Posterior vena cava (tissue), 2 donors: ENCODE results near the gene TMEM120B. TPM values are rescaled to one million over a fixed set of nuclear protein-coding genes. Genes with fewer than 3 reads are reported as not detected.

Experiments used
- DNase-seq: peaks from one replicate; pipeline ENCODE4 v3.0.0-alpha.2; 2020; ENCODE audit warnings: low spot score
- intact Hi-C, 2 donors: fragments of 100-400 bp; cut with DNase I; formaldehyde crosslinking; loops; one replicate each; pipeline versions ENCODE4 v1.14.1 to v1.14.2; 2022 to 2023
- total RNA-seq, 2 donors: library from RNA; stranded (reverse); fragmentation: NEBNext Ultra II Directional; extraction: Animal tissue kit (Norgen Biotek cat#: 25700); gene quantifications; one replicate each; pipeline ENCODE4 v1.2.1, GENCODE V29; 2021
- donor health status: DM: yes; HTN: yes; CAD: no.
- donor health status: DM: yes; HTN: yes; CAD: no.

TMEM120B gene
- total RNA-seq, 2 donors from 2014 or later: 7.9 to 11.0 TPM

DNA sequence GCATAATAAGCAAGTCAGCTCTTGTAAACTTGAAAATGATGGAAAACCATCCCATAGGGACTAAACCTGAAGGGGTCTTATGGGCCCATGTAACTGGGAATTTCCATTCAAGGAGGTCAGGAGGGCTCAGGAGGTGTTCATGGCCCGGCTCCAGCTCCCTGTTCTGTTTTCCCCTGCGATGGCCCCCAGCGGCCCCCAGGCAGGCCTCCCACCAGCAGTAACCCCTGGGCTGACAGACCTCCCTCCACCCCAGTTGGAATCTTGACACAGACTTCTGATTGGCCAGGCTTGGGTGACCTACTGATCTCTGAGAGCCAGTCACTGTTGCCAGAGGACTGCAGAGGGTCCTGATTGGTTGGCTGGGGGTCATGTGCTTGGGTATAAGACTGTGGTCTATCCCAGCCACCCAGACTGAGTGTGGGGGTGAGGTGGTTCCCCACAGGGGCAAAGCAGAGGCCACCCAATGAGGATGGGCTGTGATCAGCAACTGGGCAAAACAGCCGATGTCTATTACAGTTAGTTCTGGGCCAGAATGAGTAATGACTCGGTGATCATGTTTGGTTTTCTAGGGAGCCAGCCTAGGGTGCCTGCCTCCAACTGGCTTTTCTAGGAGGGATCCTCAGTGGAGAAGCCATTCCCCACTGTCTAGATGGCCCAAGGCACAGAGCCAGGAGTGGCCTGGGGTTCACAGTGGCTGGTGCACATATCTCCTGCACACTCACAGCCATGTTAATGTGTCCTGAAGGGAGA is 53.9 kb downstream of the TMEM120B start:
- DNase-seq: no peak
- intact Hi-C loops: no loop called here

DNA sequence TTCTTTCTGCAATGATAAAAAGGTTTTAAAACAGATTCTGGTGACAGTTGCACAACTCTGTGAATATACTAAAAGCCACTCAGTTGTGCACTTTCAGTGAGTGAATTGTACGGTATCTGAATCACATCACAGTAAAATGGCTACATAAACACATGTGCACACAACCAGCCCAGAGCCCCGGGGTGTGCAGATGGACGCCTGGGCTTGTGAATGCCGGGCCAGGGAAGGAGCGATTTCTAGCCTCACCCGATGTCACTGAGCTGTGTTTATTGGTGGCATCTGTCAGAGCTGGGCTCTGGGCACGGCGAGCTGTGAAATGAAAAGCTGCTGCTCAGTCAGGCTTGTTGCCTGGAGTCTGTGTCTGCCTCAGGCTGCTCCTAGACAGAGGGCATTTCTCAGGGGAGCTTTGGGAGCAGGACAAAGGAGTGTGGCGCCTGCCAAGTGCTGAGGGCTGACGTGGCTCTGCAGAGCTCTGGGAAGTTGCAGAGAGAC is 55.0 kb downstream of the TMEM120B start:
- peak; percentile 87 for DNase-seq
- intact Hi-C loops: no loop called here

DNA sequence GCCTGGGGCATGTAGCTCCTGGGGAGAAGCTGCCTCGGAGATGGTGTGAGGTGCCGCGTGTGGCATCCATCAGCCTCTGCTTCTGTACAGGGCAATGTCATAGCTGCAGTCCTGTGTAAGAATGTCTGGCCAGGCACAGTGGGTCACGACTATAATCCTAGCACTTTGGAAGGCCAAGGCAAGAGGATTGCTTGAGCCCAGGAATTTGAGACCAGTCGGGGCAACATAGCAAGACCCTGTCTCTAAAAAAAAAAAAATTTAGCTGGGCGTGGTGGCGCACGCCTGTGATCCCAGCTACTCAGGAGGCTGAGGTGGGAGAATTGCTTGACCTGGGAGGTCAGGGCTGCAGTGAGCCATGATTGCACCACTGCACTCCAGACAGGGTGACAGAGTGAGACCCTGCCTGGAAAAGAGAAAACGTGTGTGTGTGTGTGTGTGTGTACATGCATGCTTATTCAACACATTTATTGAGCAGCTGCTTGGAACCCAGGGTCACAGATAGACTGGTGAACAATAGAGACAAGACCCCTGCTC is 56.8 kb downstream of the TMEM120B start:
- intact Hi-C loops: no loop called here
- DNase-seq: no peak

DNA sequence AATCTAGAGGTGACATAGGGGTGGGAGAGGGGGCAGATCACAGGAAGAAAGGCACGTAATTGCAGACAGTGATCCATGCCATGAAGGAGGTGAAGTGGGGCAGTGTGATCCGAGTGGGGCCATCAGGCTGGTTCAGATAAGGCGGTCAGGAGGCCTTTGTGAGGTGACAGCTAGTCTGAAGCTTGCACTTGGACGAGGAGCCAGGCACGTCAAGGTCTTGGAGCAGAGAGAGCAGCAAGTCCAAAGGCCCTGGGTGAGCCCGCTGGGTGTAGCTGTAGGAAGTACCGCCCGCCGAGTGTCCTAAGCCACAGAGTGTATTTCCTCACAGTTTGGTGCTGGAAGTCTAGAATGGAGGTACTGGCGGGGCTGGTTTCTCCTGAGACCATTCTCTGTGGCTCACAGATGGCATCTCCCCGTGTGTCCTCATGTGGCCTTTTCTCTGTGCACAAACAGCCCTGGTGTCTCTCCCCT is 57.3 kb downstream of the TMEM120B start:
- intact Hi-C loops: loop anchor here (5.0 to 10.0 kb wide), 3 partner anchors 65 to 218 kb away; no protein-coding TSS in a partner anchor
- DNase-seq: no peak

DNA sequence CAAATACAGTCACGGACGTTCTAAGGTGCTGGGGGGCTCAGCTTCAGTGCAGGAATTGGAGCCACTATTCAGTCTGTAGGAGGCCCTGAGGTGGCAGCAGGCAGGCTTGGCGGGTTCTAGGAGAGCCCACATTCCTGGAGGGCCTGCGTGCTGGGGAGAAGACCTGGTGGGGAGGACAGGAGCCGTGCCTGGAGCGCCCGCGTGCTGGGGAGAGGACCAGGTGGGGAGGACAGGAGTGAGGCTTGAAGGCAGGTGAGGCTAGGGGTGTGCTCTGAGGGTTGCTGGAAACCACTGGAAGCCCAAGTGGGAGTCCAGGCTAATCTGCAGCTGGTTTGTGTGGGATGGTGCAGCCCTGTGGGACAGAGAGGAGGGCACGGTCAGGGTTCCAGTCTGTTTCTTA is 57.8 kb downstream of the TMEM120B start:
- DNase-seq: no peak
- intact Hi-C loops: loop anchor here (5.0 to 10.0 kb wide), 3 partner anchors 66 to 218 kb away; no protein-coding TSS in a partner anchor

DNA sequence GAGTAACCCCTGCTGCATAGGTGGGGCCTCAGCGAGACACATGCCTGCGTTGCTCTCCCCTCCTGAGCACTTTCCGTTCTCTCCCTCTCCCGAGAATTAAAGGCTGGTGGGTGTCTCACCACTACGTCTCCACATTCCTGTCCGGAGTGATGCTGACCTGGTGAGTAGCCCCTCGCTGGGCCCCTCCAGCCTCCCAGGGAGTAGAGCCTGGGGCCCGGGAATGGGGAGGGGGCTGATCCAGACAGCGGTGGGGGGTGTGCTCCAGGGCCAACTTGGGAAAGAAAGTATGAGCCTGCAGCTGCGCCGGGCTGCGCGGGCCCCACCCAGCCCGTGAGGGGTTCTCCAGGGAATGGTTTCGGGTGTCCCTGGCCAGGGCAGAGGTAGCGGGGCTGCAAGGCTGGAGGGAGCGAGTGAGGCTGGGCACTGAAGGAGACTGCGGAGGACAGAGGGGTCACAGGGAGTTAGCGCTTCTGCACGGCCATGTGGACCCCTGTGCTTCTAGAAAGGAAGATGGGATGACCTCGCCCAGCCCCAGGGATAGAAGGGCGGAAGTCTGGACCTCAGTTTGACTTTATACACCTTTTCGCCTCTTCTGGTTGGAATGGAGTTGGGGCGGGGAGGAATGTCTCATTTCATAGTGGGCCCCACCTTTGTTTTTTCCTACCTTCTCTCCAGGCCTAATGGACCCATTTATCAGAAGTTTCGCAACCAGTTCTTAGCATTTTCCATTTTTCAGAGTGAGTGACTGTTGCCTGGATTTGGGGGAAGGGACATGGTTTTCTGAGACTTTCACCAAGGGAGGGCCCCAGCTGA is 58.5 kb downstream of the TMEM120B start:
- intact Hi-C loops: loop anchor here (5.0 to 10.0 kb wide), 3 partner anchors 66 to 219 kb away; no protein-coding TSS in a partner anchor
- no peak for DNase-seq

DNA sequence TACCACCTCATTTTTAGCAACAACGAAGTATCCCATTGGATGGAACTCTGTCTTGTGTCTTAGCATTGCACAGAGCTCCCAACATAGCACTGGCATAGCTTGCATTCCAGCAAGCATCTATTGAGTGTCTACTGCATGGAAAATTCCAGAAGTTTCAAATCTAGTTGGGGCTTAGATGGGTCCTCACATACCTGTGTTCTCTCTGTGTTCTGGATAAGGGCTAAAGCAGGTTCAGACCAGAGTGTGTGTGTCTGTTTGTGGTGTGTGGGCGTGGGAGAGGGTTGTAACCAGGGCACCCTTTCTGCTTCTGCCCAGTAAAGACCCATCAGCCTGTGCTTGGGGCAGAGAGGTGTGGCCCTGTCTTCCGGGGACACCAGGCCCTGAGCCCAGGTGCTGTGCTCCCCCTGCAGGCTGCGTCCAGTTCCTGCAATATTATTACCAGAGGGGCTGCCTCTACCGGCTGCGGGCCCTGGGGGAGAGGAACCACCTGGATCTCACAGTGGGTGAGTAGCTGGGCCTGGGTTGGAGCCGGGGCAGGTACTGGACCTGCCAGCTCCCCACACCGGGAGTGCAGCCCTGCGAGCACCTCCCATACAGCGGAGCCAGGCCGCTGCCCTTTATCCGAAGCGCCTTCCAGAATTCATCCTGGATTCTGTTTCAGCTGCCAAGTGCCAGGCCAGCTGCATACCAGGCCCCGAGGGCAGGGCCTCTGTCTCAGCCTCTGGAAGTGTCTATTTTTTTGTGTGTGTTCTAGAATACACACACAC is 60.6 kb downstream of the TMEM120B start:
- peak; percentile 88 for DNase-seq
- intact Hi-C loops: loop anchor here (5.0 to 10.0 kb wide), 3 partner anchors 68 to 221 kb away; no protein-coding TSS in a partner anchor

DNA sequence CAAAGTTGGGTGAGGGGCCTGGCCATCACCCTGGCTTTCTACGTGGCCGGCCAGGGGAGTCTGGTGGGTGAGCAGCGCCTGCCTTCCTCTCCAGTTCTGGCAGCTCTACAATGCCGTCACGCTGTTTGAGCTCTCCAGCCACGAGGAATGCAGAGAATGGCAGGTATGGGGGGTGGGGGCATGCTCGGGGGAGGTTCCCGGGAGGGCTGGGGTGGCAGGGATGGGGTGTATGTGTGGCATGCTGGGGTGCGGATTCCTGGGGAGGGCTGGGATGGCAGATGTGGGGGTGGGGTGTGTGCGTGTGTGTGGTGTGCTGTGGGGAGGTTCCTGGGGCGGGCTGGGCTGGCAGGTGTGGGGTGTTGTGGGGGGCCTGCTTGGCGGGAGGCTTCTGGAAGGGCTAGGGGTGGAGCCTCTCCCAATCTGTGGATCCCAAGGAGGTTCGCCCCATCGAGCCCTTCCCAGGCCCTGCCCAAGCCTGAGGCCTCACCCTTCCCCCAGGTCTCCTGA is 62.5 kb downstream of the TMEM120B start:
- no peak for DNase-seq
- intact Hi-C loops: loop anchor here (5.0 to 10.0 kb wide), 4 partner anchors 37 to 223 kb away; no protein-coding TSS in a partner anchor

DNA sequence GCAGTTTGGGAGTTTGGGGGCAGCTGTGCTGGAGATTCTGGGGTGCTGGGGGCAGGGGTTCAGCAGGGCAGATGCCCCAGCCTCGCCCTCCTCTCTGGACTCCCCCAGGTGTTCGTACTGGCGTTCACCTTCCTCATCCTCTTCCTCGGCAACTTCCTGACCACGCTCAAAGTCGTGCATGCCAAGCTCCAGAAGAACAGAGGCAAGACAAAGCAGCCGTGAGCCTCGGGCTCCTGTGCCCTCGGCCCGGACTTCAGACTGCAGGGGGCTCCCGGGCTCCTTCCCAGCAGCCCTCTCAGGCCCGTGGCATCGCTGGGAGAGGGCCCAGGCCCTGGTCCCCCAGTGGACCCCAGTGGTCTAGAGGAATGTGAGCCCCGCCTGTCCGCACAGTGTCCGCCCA is 62.9 kb downstream of the TMEM120B start:
- intact Hi-C loops: loop anchor here (5.0 to 10.0 kb wide), 2 partner anchors 37 to 71 kb away; no protein-coding TSS in a partner anchor
- DNase-seq: no peak

DNA sequence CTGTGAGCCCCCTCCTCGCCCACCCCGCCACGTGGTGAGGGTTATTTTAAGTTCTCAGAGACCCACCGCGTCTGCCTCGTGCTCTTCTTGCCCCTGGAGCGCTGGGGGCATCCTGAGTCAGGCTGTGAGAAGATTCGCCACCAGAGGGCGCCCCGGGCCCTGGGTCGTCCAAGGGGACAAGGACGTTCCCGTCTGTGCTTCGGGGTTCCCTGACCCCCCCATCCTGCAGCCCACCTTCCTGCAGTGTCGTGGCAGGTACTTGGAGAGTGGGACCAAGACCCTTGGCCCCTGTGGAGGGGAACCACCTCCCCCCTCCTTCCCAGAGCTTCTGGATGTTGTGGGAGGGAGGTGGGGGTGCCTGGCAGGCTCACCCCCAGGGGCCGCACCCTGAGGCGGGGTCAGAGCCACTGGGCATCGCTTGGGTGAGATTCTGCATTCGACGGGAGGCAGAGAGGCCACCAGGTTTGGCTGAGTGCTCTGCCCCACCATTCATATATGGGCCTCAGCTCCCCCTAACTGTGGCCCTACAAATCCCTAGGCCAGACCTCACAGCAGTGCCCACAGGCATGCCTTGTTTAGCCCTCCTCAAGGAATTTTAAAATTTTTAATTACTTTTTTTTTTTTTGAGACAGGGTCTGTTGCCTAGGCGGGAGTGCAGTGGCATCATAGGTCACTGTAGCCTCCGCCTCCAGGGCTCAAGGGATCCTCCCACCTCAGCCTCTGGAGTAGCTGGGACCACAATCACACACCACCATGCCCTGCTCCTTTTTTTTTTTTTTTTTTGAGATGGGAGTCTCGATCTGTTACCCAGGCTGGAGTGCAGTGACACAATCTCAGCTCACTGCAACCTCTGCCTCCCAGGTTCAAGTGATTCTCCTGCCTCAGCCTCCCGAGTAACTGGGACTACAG is 63.9 kb downstream of the TMEM120B start:
- intact Hi-C loops: loop anchor here (5.0 to 10.0 kb wide), 2 partner anchors 36 to 72 kb away; no protein-coding TSS in a partner anchor

DNA sequence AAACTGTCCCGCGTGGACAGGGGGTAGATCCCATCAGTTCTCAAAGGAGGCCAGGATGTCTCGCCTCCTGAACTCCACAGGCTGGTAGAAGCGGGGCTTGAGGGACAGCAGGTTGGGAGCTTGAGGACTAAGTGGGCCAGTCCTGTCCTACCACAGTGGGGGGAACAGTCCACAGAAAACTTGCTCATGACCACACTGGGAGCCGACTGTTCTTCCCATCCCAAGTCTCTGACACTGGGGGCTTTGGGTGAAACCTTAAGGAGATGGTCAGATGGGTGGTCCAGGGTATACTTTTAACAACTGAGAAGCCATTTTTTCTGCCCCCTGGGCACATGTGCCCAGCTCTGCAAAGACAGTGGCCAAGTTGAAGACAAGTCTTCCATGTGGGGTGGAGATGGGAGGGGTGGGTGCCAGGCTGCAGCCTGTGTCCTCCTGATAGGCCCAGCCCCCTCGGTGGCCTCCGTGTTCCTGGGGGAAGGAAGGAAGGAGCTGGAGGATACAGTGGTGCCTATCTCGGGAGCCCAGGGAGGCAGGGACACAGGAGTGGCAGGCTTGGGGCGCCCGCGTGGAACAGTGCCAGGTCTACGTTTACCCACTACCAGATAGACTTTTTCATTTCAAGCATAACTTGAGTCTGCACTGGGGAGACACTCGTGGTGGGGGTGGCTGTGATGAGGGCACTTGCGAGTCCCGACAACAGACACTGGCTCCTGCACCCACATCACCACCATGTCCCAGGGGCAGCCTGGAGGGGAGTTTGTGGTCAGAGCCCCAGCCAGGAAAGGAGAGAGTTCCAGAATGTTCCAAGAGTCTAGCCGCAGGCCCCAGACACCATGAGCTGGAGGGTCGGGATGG is 66.2 kb downstream of the TMEM120B start:
- intact Hi-C loops: loop anchor here (5.0 to 10.0 kb wide), 2 partner anchors 34 to 74 kb away; no protein-coding TSS in a partner anchor
- no peak for DNase-seq

More for the DNA sequence above, 63.9 kb downstream of the TMEM120B start:
- peak; percentile 95 for DNase-seq

DNA sequence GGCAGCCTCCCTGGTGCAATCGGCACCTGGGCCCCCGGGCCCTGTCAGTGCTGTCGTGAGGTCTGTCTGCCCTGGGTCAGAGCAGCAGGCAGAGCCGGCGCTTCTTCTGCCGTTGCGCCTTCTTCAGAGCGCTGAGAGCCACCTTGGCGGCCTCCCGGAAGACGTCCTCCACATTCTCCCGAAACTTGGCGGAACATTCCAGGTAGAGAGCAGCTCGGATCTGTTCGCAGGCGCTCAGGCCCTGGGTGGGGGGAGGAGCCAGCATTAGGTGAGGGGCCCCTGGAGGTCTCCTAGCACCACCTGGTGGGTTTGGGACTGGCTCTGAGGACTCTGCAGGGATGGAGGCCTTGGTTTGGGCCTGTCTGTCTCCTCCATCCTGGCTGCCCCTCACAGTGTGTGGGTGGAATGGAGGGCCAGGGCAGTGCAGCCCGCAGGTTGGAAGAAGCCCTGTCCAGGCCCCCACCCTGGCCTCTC is 66.9 kb downstream of the TMEM120B start:
- no peak for DNase-seq
- intact Hi-C loops: loop anchor here (5.0 to 10.0 kb wide), 2 partner anchors 33 to 75 kb away; no protein-coding TSS in a partner anchor

DNA sequence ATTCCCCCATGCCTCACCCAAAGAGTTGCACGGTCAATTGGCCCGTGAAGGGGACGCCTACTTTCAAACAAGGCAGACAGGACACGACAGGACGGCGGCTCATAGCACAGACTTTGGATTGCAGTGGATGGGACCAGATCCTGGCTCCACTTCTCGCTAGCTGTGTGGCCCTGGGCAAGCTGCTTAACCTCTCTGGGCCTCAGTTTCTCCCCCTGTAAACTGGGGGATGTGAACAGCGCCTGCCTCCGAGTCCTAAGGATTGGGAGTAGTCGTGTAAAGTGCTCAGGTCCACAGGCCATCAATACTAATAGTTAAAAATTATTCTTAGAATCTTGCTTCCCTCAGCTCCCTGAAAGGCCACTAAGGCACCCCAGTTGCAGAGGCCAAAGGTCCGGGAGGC is 67.9 kb downstream of the TMEM120B start:
- DNase-seq: no peak
- intact Hi-C loops: no loop called here

DNA sequence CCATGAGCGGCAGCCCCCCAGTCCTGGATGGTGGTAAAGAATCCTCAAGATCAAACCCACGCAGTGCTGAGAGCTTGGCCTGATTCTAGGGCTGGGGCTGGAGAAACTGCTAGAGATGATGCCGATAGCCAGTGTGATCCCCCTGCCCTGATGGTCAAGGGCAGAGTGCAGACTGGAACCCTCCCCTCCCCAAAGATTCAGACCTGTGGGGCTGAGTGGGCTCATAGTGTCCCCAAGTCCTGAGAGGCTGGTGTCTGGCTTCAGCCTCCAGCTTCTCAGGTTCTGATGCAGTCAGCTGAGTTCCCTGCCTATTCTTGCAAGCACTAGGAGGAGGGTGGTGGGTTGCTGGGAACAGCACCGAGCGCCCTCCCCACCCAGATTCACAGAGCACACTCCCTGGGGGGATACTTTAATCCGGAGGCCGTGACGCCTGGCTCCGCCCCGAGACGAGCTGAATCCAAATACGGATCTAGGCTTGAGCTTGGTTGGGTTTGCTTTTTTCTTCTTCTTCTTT is 69.0 kb downstream of the TMEM120B start:
- intact Hi-C loops: no loop called here
- DNase-seq: no peak

DNA sequence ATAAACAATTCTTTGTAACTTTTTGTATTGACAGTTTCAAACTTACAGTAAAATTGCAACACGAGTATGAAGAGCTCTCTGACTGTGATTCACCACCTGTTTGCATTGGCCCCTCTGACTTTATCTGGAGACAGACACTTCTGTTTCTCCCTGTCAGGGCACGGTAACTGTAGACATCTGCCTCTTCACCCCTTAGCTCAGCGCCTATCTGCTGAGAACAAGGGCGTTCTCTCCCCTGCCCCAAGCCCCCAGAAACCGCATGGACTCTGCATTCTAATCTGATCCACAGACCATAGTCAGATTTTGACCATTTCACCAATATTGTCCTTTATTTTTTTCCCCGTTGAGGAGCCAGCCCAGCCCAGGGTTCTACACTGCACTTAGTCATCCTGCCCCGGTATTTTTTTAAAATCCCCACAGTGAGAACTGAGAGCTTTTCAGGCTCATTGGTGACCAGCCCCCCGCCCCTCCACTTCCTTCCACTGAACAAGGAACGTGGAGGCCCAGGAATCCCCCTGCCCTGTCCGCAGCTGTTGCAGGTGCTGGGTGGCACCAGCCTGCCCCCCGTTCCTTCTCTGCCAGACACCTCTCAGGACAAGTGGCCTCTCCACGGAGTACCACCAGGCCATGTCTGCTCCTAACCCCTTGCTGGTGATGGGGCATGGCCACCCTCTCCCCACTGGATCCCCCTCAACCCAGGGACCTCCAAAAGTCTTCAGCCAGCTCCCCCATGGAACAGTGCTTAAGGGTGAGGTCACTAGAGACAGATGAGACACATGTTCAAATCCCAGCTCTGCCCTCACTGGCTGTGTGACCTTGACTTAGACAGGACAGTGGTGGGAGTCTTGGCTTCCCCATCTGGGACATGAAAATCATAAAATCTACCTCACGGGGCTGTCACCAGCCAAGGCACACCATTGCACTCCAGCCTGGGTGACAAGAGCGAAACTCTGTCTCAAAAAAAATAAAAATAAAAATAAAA is 69.7 kb downstream of the TMEM120B start:
- intact Hi-C loops: no loop called here

More for the DNA sequence above, 69.7 kb downstream of the TMEM120B start:
- DNase-seq: no peak
